Transverse colon (tissue), 4 donors: ENCODE data around the gene SEMA6B. TPM values are rescaled to one million over a fixed set of nuclear protein-coding genes. Genes with fewer than 3 reads are reported as not detected.

Source experiments
- DNase-seq: peaks from one replicate; pipeline ENCODE4 v3.0.0-alpha.2; 2019
- H3K27ac ChIP-seq, 4 donors: fragments of 200-600 bp; sonication (generic); 2 replicates each; pipeline ENCODE4 v1.5.1; 2016 to 2018; ENCODE audit warnings: inconsistent platforms in 4 of 4
- H3K27me3 ChIP-seq: fragments of 200-600 bp; sonication (generic); 2 replicates; pipeline ENCODE4 v1.5.1; 2017; ENCODE audit warnings: inconsistent platforms
- H3K36me3 ChIP-seq, 4 donors: fragments of 200-600 bp; sonication (generic); 2 replicates each; pipeline ENCODE4 v1.5.1; 2017 to 2019; ENCODE audit warnings: inconsistent platforms in 4 of 4
- H3K4me1 ChIP-seq, 4 donors: fragments of 200-600 bp; sonication (generic); 2 replicates each; pipeline ENCODE4 v1.5.1; 2017 to 2020; ENCODE audit warnings: inconsistent platforms in 4 of 4
- H3K4me3 ChIP-seq, 4 donors: fragments of 200-600 bp; sonication (generic); 1 replicate in 1 of 4; 2 replicates in 3 of 4; pipeline versions ENCODE4 v1.5.1 to v1.6.1; 2017 to 2019; ENCODE audit warnings: inconsistent platforms in 4 of 4
- H3K9me3 ChIP-seq, 2 donors: fragments of 200-600 bp; sonication (generic); 2 replicates each; pipeline ENCODE4 v1.5.1; 2017 to 2019; ENCODE audit warnings: inconsistent platforms in 2 of 2
- CTCF ChIP-seq, 5 experiments: fragments of 200-600 bp in 3 of 5; fragments of 450-650 bp in 2 of 5; sonication (generic) in 3 of 5; IDR thresholded peaks; 1 replicate in 2 of 5; 2 replicates in 3 of 5; pipeline ENCODE4 v1.5.1; 2016 to 2017; ENCODE audit warnings: antibody characterized with exemption in 5 of 5, inconsistent platforms in 3 of 5, mild to moderate bottlenecking in 2 of 5, moderate library complexity in 1 of 5
- EP300 ChIP-seq: sonication (generic); formaldehyde crosslinking; IDR thresholded peaks from one replicate; pipeline ENCODE4 v1.6.1; 2017; ENCODE audit warnings: antibody characterized with exemption, low read depth
- POLR2A ChIP-seq: fragments of 450-650 bp; IDR thresholded peaks from one replicate; pipeline ENCODE4 v1.6.1; 2016; ENCODE audit warnings: antibody characterized with exemption, mild to moderate bottlenecking, moderate library complexity
- POLR2AphosphoS5 ChIP-seq, 3 donors: sonication (generic); formaldehyde crosslinking; IDR thresholded peaks; one replicate each; pipeline ENCODE4 v1.6.1; 2016; ENCODE audit warnings: antibody characterized with exemption in 3 of 3
- WGBS, 2 donors: methylation state at CpG; one replicate each; pipeline ENCODE4 v1.1.5; 2018; ENCODE audit warnings: low coverage in 1 of 2; 5-methylcytosine and 5-hydroxymethylcytosine counted together
- in situ Hi-C, 4 donors: fragments of 200-750 bp; cut with MboI; loops; one replicate each; pipeline versions ENCODE4 v1.15.0 to v1.15.1; 2017; ENCODE audit warnings: low sequenced_read_pairs in 3 of 4, low pct_ligation_motif_present in 1 of 4, low pct_unique_long_range_greater_than_20kb in 1 of 4
- intact Hi-C: fragments of 100-400 bp; cut with DNase I; formaldehyde crosslinking; loops from one replicate; pipeline ENCODE4 v1.15.1; 2023; ENCODE audit warnings: low total_unique reads
- total RNA-seq, 4 donors: library from RNA; depleted of rRNA; stranded (reverse); fragments of >200 nt; gene quantifications; one replicate each; pipeline ENCODE4 v1.1.0, GENCODE V29; 2016

The SEMA6B gene
- total RNA-seq, 4 donors from 2014 or later = 1.00 to 4.1 (median 1.7) TPM

- Histone ChIP-seq H3K4me3 (no peak overlapping the region), H3K4me1 (no peaks in the 10 kb centered on the region), H3K9me3 (no peaks in the 10 kb centered on the region), H3K27me3 (no peaks in the 10 kb centered on the region), H3K27ac (no peak overlapping the region), H3K36me3 (peaks cover 0 to 43% (median 11%) of the 10 kb centered on the region in 4 donors)
- 96 to 100% methylated on average over 1 to 8 of the region's 8 CpGs for WGBS, 2 donors
- intact Hi-C loops = no loop called here
- DNase-seq = no peak
- in situ Hi-C loops = no loop called here
- TF ChIP-seq POLR2AphosphoS5 (IDR thresholded peaks at IDR 0.05) (no peak), POLR2A (no peak), EP300 (no peak), CTCF (IDR thresholded peaks at IDR 0.05) (no peak)
These were observed 64.8 kb downstream of the SEMA6B start for GRCh38 chr19:4494691-4495064.

GRCh38 chr19:4493929-4494690 lies 65.4 kb downstream of the SEMA6B start:
- no peak for TF ChIP-seq EP300
- no peak for TF ChIP-seq CTCF (IDR thresholded peaks at IDR 0.05)
- no peak for TF ChIP-seq POLR2AphosphoS5 (IDR thresholded peaks at IDR 0.05)
- no peak for TF ChIP-seq POLR2A
- intact Hi-C loops (no loop called here), in situ Hi-C loops (no loop called here)
- Histone ChIP-seq H3K36me3 (peaks cover 0 to 46% (median 14%) of the 10 kb centered on the region in 4 donors), H3K4me1 (no peaks in the 10 kb centered on the region), H3K27ac (no peak overlapping the region), H3K4me3 (no peak overlapping the region), H3K27me3 (no peaks in the 10 kb centered on the region), H3K9me3 (no peaks in the 10 kb centered on the region)
- DNase-seq = no peak
- WGBS, 2 donors = 95 to 98% methylated on average over 9 to 59 of the region's 61 CpGs

- Histone ChIP-seq H3K9me3 (no peaks in the 10 kb centered on the region), H3K27ac (no peak overlapping the region), H3K4me3 (no peak overlapping the region), H3K27me3 (no peaks in the 10 kb centered on the region), H3K4me1 (no peaks in the 10 kb centered on the region), H3K36me3 (peaks cover 0 to 39% (median 16%) of the 10 kb centered on the region in 4 donors)
- TF ChIP-seq POLR2A = no peak
- no peak for TF ChIP-seq EP300
- TF ChIP-seq POLR2AphosphoS5 (IDR thresholded peaks at IDR 0.05) = no peak
- TF ChIP-seq CTCF (IDR thresholded peaks at IDR 0.05) = no peak
- 84 to 93% methylated on average over 8 to 41 of the region's 41 CpGs for whole genome bisulfite sequencing, 2 donors
- intact Hi-C loops (no loop called here), in situ Hi-C loops (no loop called here)
- DNase-seq = no peak
These were observed 66.2 kb downstream of the SEMA6B start for GRCh38 chr19:4493104-4493928.

Other genes with a start within 250 kb of the SEMA6B start
- gene STAP2, start 220.9 kb downstream of the SEMA6B start, total RNA-seq = 100 to 1,000 TPM; 146 to 680 (median 245) TPM
- gene MPND, start 216.1 kb downstream of the SEMA6B start, total RNA-seq = 10 to 100 TPM; 16.5 to 96.5 (median 33.7) TPM
- gene SH3GL1, start 159.1 kb downstream of the SEMA6B start, total RNA-seq = 10 to 100 TPM; 16.5 to 63.2 (median 34.2) TPM
- 10 to 100 TPM in 2 of 4 donors, 1 to 10 TPM in 2; 8.5 to 28.9 (median 11.1) TPM for gene CHAF1A, start 157.0 kb downstream of the SEMA6B start, total RNA-seq
- 100 to 1,000 TPM in 2 of 4 donors, 10 to 100 TPM in 2; 72.2 to 314 (median 132) TPM for gene UBXN6, start 101.9 kb downstream of the SEMA6B start, total RNA-seq
- gene HDGFL2, start 87.4 kb downstream of the SEMA6B start, total RNA-seq = 10 to 100 TPM; 30.0 to 98.4 (median 38.9) TPM
- 10 to 100 TPM in 3 of 4 donors, 1 to 10 TPM in 1; 8.9 to 33.7 (median 22.2) TPM for gene PLIN4, start 41.2 kb downstream of the SEMA6B start, total RNA-seq
- gene PLIN5, start 24.5 kb downstream of the SEMA6B start, total RNA-seq = 1 to 10 TPM in 3 of 4 donors, not detected in 1; 2.7 to 6.7 (median 6.0) TPM
- 10 to 100 TPM in 3 of 4 donors, 1 to 10 TPM in 1; 1.9 to 18.1 (median 14.4) TPM for gene LRG1, start 19.6 kb downstream of the SEMA6B start, total RNA-seq
- 10 to 100 TPM in 1 of 4 donors, 1 to 10 TPM in 3; 4.5 to 12.0 (median 8.5) TPM for gene TNFAIP8L1, start 79.8 kb upstream of the SEMA6B start, total RNA-seq
- gene MYDGF, start 110.7 kb upstream of the SEMA6B start, total RNA-seq = 10 to 100 TPM in 2 of 4 donors, 1 to 10 TPM in 2; 3.6 to 44.5 (median 22.0) TPM
- gene DPP9, start 164.2 kb upstream of the SEMA6B start, total RNA-seq = 100 to 1,000 TPM in 2 of 4 donors, 10 to 100 TPM in 2; 74.1 to 320 (median 103) TPM
- gene FEM1A, start 232.1 kb upstream of the SEMA6B start, total RNA-seq = 10 to 100 TPM; 13.3 to 63.5 (median 15.5) TPM